HEK293T (cell line): ENCODE results near the gene SCT.
"Not testable (repeated sequence)": the region's sequence is repeated elsewhere in the genome, so short reads cannot be mapped to it uniquely, and the experiment has no call there.

Experiments
- CTCF ChIA-PET: fragments of 350-600 bp; formaldehyde crosslinking; extraction: SDS; loops from one replicate; lab custom pipeline; 2021; ENCODE audit warnings: antibody characterized with exemption, inconsistent platforms; lab: Yijun Ruan, JAX
- POLR2A ChIA-PET: fragments of 350-600 bp; formaldehyde crosslinking; extraction: SDS; loops from one replicate; lab custom pipeline; 2020; ENCODE audit warnings: antibody characterized with exemption, inconsistent platforms; lab: Yijun Ruan, JAX
- DNase-seq: peaks from one replicate; pipeline ENCODE4 v3.0.0; 2012; ENCODE audit warnings: mixed read lengths; ENCODE audit errors: extremely low spot score
- ARNT ChIP-seq: fragments of 450-650 bp; IDR thresholded peaks from 2 replicates; pipeline ENCODE4 v1.6.1; 2017; ENCODE audit warnings: mild to moderate bottlenecking
- BHLHE40 ChIP-seq: fragments of 450-650 bp; IDR thresholded peaks from 2 replicates; pipeline ENCODE4 v1.6.1; 2016; ENCODE audit warnings: mild to moderate bottlenecking, moderate library complexity, borderline replicate concordance
- CTBP1 ChIP-seq: fragments of 450-650 bp; IDR thresholded peaks from 2 replicates; pipeline ENCODE4 v1.6.1; 2016; ENCODE audit warnings: borderline replicate concordance
- ELF4 ChIP-seq: fragments of 450-650 bp; IDR thresholded peaks from 2 replicates; pipeline ENCODE4 v1.6.1; 2017; ENCODE audit warnings: antibody characterized with exemption
- FOXA1 ChIP-seq: fragments of 450-650 bp; IDR thresholded peaks from 2 replicates; pipeline ENCODE4 v1.6.1; 2016; ENCODE audit warnings: mild to moderate bottlenecking
- FOXK2 ChIP-seq: fragments of 450-650 bp; IDR thresholded peaks from 2 replicates; pipeline ENCODE4 v1.6.1; 2016; ENCODE audit warnings: mild to moderate bottlenecking
- FOXM1 ChIP-seq: fragments of 450-650 bp; IDR thresholded peaks from 2 replicates; pipeline ENCODE4 v1.6.1; 2017; ENCODE audit warnings: mild to moderate bottlenecking, borderline replicate concordance
- HDGF ChIP-seq: fragments of 450-650 bp; IDR thresholded peaks from 2 replicates; pipeline ENCODE4 v1.6.1; 2017; ENCODE audit warnings: antibody characterized with exemption, borderline replicate concordance
- L3MBTL2 ChIP-seq: fragments of 450-650 bp; conservative IDR thresholded peaks from 2 replicates; pipeline ENCODE4 v1.6.1; 2016; ENCODE audit warnings: mild to moderate bottlenecking
- LEF1 ChIP-seq: fragments of 450-650 bp; IDR thresholded peaks from 2 replicates; pipeline ENCODE4 v1.6.1; 2017; ENCODE audit warnings: mild to moderate bottlenecking, borderline replicate concordance
- NFRKB ChIP-seq: fragments of 450-650 bp; IDR thresholded peaks from 2 replicates; pipeline ENCODE4 v1.6.1; 2016; ENCODE audit warnings: mild to moderate bottlenecking, moderate library complexity
- PKNOX1 ChIP-seq: fragments of 450-650 bp; IDR thresholded peaks from 2 replicates; pipeline ENCODE4 v1.6.1; 2016
- SP1 ChIP-seq: fragments of 450-650 bp; IDR thresholded peaks from 2 replicates; pipeline ENCODE4 v1.6.1; 2017
- SUZ12 ChIP-seq: fragments of 450-650 bp; IDR thresholded peaks from 2 replicates; pipeline ENCODE4 v1.6.1; 2016; ENCODE audit warnings: mild to moderate bottlenecking
- TARDBP ChIP-seq: fragments of 450-650 bp; IDR thresholded peaks from 2 replicates; pipeline ENCODE4 v1.6.1; 2016
- ZNF384 ChIP-seq: fragments of 450-650 bp; IDR thresholded peaks from 2 replicates; pipeline ENCODE4 v1.6.1; 2016

Gene SCT

GRCh38 chr11:656426-656825, 29.4 kb upstream of the SCT start:
- TF ChIP-seq L3MBTL2, result no peak
- no peak for TF ChIP-seq FOXA1
- TF ChIP-seq TARDBP, result no peak
- no peak for TF ChIP-seq FOXK2
- no peak for TF ChIP-seq ARNT
- TF ChIP-seq CTBP1, result no peak
- no peak for TF ChIP-seq HDGF
- no peak for TF ChIP-seq ELF4
- TF ChIP-seq FOXM1, result no peak
- TF ChIP-seq ZNF384, result no peak
- no peak for TF ChIP-seq SP1
- no peak for TF ChIP-seq SUZ12
- ChIA-PET POLR2A (no interaction called here), CTCF (no interaction called here)
- peak; percentile 3 for DNase-seq

GRCh38 chr11:655036-655726, 28.2 kb upstream of the SCT start:
- ChIA-PET CTCF (interaction anchor here (1.7 kb wide), 1 partner anchor 68 kb away, joined by 7 read pairs; no protein-coding TSS in a partner anchor), POLR2A (no interaction called here)
- no peak for DNase-seq
- no peak for TF ChIP-seq TARDBP
- TF ChIP-seq FOXM1, result no peak
- no peak for TF ChIP-seq PKNOX1
- TF ChIP-seq BHLHE40, result no peak
- no peak for TF ChIP-seq ZNF384
- no peak for TF ChIP-seq NFRKB

GRCh38 chr11:654444-654843, 27.5 kb upstream of the SCT start:
- POLR2A ChIA-PET, DNase-seq: not testable (repeated sequence)
- CTCF ChIA-PET, result interaction anchor here (1.7 kb wide), 1 partner anchor 69 kb away, joined by 7 read pairs; no protein-coding TSS in a partner anchor

- DNase-seq, result no peak
- CTCF ChIA-PET, result no interaction called here
- POLR2A ChIA-PET, result no interaction called here
- TF ChIP-seq NFRKB (no peak), FOXK2 (no peak), ARNT (no peak), FOXA1 (no peak), SP1 (no peak), L3MBTL2 (no peak), PKNOX1 (no peak), ELF4 (no peak), SUZ12 (no peak), HDGF (no peak), TARDBP (no peak), CTBP1 (no peak), ZNF384 (no peak), BHLHE40 (no peak), FOXM1 (no peak), LEF1 (no peak)
These were observed 26.9 kb upstream of the SCT start for GRCh38 chr11:653837-654236.

GRCh38 chr11:653136-653535, 26.2 kb upstream of the SCT start:
- DNase-seq, CTCF ChIA-PET, POLR2A ChIA-PET: not testable (repeated sequence)

- no peak for TF ChIP-seq SP1
- no peak for TF ChIP-seq ARNT
- no peak for TF ChIP-seq FOXK2
- no peak for TF ChIP-seq HDGF
- no peak for TF ChIP-seq ELF4
- TF ChIP-seq LEF1, result no peak
- TF ChIP-seq L3MBTL2, result no peak
- TF ChIP-seq FOXM1, result no peak
- TF ChIP-seq CTBP1, result no peak
- TF ChIP-seq NFRKB, result no peak
- TF ChIP-seq ZNF384, result no peak
- TF ChIP-seq TARDBP, result no peak
- DNase-seq, result no peak
- POLR2A ChIA-PET, result no interaction called here
- CTCF ChIA-PET, result no interaction called here
These were observed 23.5 kb upstream of the SCT start for GRCh38 chr11:650482-650881.

- POLR2A ChIA-PET, CTCF ChIA-PET, DNase-seq: not testable (repeated sequence)
These were observed 20.7 kb upstream of the SCT start for GRCh38 chr11:647672-648158.

GRCh38 chr11:646214-646613, 19.2 kb upstream of the SCT start:
- no peak for DNase-seq
- CTCF ChIA-PET, result interaction anchor here (0.7 kb wide), 1 partner anchor 92 kb away, joined by 4 read pairs; no protein-coding TSS in a partner anchor
- TF ChIP-seq LEF1 (no peak), ELF4 (no peak), L3MBTL2 (no peak), HDGF (no peak), ARNT (no peak), PKNOX1 (no peak), TARDBP (no peak), ZNF384 (no peak), FOXM1 (no peak), FOXA1 (no peak), SUZ12 (no peak), FOXK2 (no peak), BHLHE40 (no peak), NFRKB (no peak), CTBP1 (no peak), SP1 (no peak)
- POLR2A ChIA-PET, result no interaction called here
